GM12891 (cell line): ENCODE results near the gene USP10.

Experiments used
- PAX5 ChIP-seq: IDR thresholded peaks from 2 replicates; pipeline ENCODE4 v1.6.1; 2011; ENCODE audit warnings: low read length, moderate library complexity, mild to moderate bottlenecking; ENCODE audit not compliant: insufficient read depth, severe bottlenecking
- POLR2A ChIP-seq: IDR thresholded peaks from 2 replicates; pipeline ENCODE4 v1.6.1; 2011; ENCODE audit warnings: low read depth, low read length, control low read depth
- POLR2AphosphoS5 ChIP-seq: IDR thresholded peaks from 2 replicates; pipeline ENCODE4 v1.6.1; 2011; ENCODE audit warnings: low read depth, low read length, control low read depth
- POU2F2 ChIP-seq: IDR thresholded peaks from 2 replicates; pipeline ENCODE4 v1.6.1; 2011; ENCODE audit warnings: low read depth, mild to moderate bottlenecking, control low read depth, low read length, moderate library complexity
- SPI1 ChIP-seq: IDR thresholded peaks from 2 replicates; pipeline ENCODE4 v1.6.1; 2011; ENCODE audit warnings: low read depth, low read length, control low read depth
- TAF1 ChIP-seq: IDR thresholded peaks from 2 replicates; pipeline ENCODE4 v1.6.1; 2011; ENCODE audit warnings: low read depth, low read length, control low read depth

DNA sequence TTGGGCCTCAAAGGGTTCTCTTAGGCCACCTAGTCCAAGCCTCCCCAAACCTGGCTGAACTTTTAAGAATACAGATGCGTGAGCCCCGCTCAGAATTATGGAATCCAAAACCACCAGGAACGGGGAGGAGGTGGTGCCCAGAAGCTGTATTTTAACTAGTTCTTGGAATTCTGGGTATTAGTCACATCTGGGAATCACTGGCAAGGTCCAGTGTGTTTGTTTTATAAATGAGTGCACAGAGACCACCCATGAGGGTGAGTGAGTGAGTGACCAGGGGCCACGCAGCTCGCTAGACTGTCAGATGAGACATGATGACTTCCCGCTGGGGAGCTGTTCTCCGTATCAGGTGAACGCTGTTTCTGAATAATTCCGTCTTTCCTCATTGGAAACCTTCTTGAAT, 37.3 kb upstream of the USP10 start:
- TF ChIP-seq TAF1 (no peak), PAX5 (no peak), POLR2A (no peak), POLR2AphosphoS5 (no peak), SPI1 (no peak), POU2F2 (no peak)
